T-helper 17 cell (primary cell): ENCODE measurements around the gene TIPRL. TPM values are rescaled to one million over a fixed set of nuclear protein-coding genes. Genes with fewer than 3 reads are reported as not detected.

Experiments
- total RNA-seq, 4 donors: library from RNA in 2 of 4; stranded (reverse) in 2 of 4; gene quantifications; one replicate each; pipeline ENCODE4 v1.2.3 and lab custom pipeline; 2022 to 2026

Gene TIPRL
- total RNA-seq, 2 donors from 2014 or later: 17.5 to 22.6 TPM

Other genes starting within 250 kb of the TIPRL start
- gene DCAF6, start 242.3 kb upstream of the TIPRL start, total RNA-seq: 10 to 100 TPM; 24.1 to 26.9 TPM
- gene MPC2, start 241.9 kb upstream of the TIPRL start, total RNA-seq: 10 to 100 TPM; 42.3 to 42.8 TPM
- gene GPR161, start 42.0 kb upstream of the TIPRL start, total RNA-seq: under 1 TPM; 0.02 to 0.13 TPM
- 10 to 100 TPM; 62.9 to 63.9 TPM for gene SFT2D2, start 47.0 kb downstream of the TIPRL start, total RNA-seq
- gene TBX19, start 101.9 kb downstream of the TIPRL start, total RNA-seq: 1 to 10 TPM; 2.7 TPM